GM19351 (cell line): ENCODE data around the gene TADA2B.

Source experiments
- ATAC-seq: cut with Tn5 transposase; IDR thresholded peaks from one replicate; pipeline ENCODE4 v1.9.1; 2021; ENCODE audit warnings: mild to moderate bottlenecking, moderate library complexity; ENCODE audit not compliant: unreplicated experiment

Gene TADA2B

DNA sequence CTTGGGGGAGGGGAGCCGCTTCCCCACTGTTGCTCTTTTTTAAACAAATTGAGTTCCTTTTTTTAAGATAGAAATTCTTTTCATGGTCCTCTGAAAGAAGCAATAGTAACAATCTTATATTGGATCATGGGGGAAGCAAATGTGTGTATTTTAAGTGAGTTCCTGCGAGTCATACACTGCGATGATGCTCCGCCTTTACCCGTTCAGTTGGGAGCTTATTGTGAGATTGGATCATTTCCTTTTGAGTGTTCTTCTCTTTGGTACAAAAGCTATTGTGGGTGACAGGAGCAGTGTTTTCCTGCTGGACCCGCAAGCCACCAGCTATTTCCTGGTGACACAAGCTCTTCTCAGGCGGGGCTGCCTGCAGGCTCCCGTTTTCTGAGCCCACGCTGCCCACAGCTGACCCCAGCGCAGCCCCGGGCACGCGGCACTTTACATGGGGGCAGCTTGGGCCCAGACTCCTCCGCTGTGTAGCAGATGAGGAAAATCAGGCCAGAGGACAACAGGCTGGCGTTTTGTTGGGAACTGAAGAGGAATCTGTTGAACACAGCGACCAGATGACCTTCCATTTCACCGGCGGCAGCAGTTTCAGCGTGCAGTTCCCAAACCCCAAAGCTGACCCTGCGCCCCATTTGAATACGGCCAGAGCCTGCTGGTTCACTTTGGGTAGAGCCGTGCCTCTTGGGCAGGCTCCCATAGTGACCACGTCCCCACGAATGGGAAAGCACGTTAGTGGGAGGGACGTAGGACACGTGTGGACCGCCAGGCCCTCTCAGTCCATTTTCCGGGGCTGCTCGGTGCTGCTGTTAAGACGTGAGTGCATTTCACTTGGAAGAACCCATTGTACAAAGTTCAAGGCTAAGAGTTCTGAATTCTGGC lies 12.2 kb downstream of the TADA2B start:
- no peak for ATAC-seq

DNA sequence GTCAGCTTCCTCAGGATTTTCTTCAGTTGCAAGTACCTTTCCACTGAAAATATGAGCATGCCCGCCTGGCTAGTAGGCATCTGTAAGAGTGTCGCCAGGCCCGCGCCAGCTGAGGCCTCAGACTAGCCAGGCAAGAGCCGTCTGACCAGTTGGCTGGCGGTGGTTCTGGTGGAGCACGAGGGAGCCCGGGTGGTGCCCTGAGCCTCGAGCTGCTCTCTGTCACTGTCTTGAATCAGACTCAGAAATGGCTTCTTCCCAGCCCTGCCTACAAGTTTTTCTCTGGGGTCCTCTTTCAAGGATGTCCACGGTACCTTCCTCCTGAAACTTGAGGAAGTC lies 12.8 kb downstream of the TADA2B start:
- ATAC-seq: no peak

GRCh38 chr4:7058792-7059191 lies 15.6 kb downstream of the TADA2B start:
- ATAC-seq: no peak

- no peak for ATAC-seq
Observed at GRCh38 chr4:7059662-7060061, 16.5 kb downstream of the TADA2B start.

DNA sequence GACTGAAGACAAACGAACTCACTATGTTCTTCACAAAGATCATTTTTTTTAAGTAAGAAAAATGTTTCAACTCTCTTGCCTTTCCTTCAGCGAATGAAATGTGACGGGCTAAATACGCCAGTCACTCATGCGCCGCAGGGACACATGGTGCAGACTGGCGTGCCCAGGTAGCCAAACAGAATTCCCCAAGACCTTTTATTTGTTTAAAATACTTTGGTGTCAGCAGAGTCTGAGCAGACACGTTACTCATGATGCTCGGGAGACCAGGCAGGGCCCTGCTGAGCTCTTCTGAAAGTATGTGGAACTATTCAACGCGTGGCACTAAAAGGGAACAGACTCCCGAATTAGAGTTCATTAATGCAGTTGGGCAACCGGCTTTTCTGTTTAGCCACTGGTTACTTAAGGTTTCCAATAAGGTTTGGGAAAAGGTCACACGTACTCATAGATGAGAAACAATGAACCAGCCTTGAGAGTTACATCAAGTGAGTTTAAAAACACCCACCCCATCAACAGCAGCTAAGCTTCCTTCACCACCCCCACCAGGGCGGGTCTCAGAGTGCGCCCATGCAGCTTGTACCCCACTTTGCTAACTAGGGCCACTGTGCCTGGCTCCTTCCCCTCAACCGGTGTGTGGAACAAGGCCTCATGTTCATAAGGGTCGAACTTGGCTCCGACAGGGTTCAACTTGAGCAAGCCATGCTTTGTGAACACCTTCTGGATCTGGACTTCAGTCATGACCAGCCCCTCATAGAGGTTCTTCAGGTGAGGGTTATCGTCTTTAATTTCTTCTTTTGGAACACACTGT lies 17.4 kb downstream of the TADA2B start:
- no peak for ATAC-seq

GRCh38 chr4:7061815-7062214 lies 18.6 kb downstream of the TADA2B start:
- ATAC-seq: no peak

DNA sequence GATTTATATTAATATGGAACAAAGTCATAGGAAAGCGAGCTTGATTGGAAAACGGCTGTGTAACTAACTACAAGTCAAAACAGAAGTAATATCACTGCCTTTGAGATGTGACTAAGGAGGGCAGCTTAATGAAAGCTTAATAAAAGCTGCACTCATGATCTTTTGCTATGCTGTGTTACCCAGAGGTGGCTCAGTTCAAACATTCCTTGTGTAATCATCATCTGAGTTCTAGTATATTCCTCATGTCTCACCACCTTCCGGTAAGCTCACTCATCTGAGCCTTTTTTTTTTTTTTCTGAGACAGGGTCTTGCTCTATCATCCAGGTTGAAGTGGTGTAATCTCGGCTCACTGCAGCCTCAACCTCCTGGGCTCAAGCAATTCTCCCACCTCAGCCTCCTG lies 19.6 kb downstream of the TADA2B start:
- no peak for ATAC-seq

DNA sequence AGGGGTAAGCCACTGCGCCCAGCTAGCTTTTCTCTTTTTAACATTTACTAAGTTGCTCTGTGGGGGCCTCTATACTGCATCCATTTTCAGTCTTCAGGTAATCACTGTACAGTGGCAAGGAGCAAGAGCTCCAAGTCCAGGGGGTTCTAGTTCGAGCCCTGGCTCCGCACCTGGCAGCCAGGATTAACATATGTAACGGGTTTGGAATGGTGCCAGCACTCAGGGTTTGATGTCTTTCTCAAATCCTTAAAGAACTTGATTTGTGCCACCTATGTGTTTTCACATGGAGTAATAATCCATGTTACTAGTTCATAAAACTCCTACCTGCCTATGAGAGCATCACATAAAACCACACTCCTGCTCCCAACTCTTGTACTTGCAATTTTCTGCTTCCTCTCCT lies 20.2 kb downstream of the TADA2B start:
- ATAC-seq: no peak

GRCh38 chr4:7066006-7066405 lies 22.8 kb downstream of the TADA2B start:
- ATAC-seq: no peak

DNA sequence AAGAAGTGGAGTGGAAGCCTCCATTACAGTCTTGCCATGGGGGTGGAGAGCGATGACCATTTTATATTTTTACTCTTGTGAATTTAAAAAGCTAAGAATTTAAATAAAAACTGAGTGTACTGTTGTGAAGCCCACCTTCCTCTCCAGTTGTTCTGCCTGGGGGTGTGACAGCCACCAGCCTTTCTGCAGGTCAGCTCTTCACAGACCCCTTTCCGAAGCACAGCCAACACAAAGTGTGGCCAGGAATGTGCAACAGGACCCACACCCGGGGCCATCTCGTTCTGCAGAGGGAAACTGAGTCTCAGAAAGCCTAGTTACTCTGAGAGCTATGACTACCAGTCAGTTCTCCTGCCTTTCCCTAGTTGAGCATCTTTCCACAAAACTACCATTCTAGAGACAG lies 23.3 kb downstream of the TADA2B start:
- no peak for ATAC-seq

- no peak for ATAC-seq
Observed at GRCh38 chr4:7067126-7067451, 23.9 kb downstream of the TADA2B start.

- peak; percentile 87 for ATAC-seq
Observed at GRCh38 chr4:7067452-7068278, 24.5 kb downstream of the TADA2B start, which contains the start of gene GRPEL1. TSS of gene GRPEL1 (minus strand) at chr4:7068064. CDS start at chr4:7068032, 32 bp downstream.

DNA sequence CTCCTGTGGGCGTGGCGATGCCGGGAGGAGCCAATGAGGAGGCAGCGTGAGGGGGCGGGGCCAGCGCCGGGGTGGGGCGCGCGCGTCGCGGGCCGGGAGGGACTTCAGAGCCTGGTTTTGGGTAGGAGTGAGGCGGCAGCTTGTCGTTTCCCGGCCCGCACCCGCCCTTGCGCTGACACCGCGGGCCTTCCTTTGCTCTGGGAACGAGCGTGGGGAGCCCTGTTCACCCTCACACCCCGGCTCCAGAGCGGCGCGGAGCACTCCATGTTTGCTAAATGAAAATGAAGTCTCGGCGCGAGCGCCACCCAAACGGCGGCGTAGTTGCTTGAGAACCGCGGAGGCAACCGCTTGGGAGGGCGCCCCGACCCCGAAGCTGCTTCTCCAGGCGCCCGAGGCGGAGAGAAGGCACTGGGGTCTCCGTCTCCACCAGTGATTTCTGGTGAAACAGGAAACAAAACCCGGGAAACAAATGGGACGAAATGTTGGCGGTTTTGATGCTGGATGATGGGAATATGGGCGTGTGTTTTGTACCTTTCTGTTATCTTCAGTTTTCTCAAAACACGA lies 25.2 kb downstream of the TADA2B start:
- ATAC-seq: peak; percentile 24

DNA sequence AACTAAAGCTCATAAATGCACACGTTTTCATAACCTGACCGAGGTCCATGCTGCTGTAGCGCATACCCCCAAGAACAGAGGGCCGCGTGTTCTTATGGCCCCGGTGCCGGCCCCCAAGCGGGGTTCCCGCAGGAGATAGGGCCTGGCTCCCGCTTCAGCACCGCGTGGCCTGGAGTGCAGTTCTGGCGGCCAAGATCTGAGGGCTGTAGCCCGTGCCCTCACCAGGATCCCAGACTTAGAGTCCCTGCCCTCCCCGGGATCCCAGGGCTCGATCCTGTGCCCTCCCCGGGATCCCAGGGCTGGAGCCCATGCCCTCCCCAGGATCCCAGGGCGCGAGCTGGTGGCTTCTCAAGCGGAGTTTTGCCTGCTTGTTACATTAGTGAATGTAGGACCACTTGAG lies 25.7 kb downstream of the TADA2B start:
- no peak for ATAC-seq

- peak; percentile 32 for ATAC-seq
Observed at GRCh38 chr4:7070729-7071511, 27.7 kb downstream of the TADA2B start.

DNA sequence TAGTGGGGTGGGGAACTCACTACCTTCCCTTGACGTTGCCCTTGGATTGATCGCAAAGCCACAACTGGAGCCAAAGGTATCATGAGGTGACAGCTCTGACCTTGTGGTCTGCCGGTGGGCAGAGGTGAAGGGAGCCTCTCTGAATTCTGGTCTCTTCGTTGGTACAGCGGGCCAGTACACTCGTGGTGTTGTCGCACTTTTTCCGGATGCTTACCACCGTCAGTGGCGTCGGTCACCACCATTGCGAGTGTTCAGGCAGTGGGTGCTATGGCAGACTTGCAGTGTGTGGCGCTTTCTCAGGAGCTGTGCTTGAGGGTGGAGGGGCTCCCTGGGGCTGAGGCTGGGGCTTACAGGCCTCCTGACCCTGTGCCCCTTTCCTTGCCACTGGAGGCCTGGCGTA lies 29.9 kb downstream of the TADA2B start:
- ATAC-seq: no peak

GRCh38 chr4:7073526-7074390 lies 30.6 kb downstream of the TADA2B start:
- ATAC-seq: peak; percentile 34

- no peak for ATAC-seq
Observed at GRCh38 chr4:7074426-7074825, 31.3 kb downstream of the TADA2B start.

- ATAC-seq: no peak
Observed at GRCh38 chr4:7075962-7076695, 33.0 kb downstream of the TADA2B start.
